Amniotic stem cell (primary cell): ENCODE measurements around the gene SLIT3.

Experiments used
- DNase-seq: peaks from one replicate; lab custom pipeline; 2025; lab: John Stamatoyannopoulos, UW

The SLIT3 gene

GRCh38 chr5:168865968-168866367 lies 435.0 kb downstream of the SLIT3 start:
- DNase-seq = no peak

GRCh38 chr5:168863021-168863420 lies 437.9 kb downstream of the SLIT3 start:
- no peak for DNase-seq

- no peak for DNase-seq
Observed at GRCh38 chr5:168860503-168860902, 440.4 kb downstream of the SLIT3 start.

GRCh38 chr5:168860081-168860480 lies 440.9 kb downstream of the SLIT3 start:
- DNase-seq = no peak

- no peak for DNase-seq
Observed at GRCh38 chr5:168859471-168859870, 441.5 kb downstream of the SLIT3 start.

- no peak for DNase-seq
Observed at GRCh38 chr5:168858994-168859393, 441.9 kb downstream of the SLIT3 start.

GRCh38 chr5:168858371-168858770 lies 442.6 kb downstream of the SLIT3 start:
- no peak for DNase-seq

GRCh38 chr5:168853972-168854371 lies 447.0 kb downstream of the SLIT3 start:
- DNase-seq = no peak

- no peak for DNase-seq
Observed at GRCh38 chr5:168852329-168852728, 448.6 kb downstream of the SLIT3 start.

GRCh38 chr5:168851902-168852321 lies 449.0 kb downstream of the SLIT3 start:
- DNase-seq = no peak

- DNase-seq = no peak
Observed at GRCh38 chr5:168850683-168851082, 450.3 kb downstream of the SLIT3 start.

GRCh38 chr5:168848569-168848968 lies 452.4 kb downstream of the SLIT3 start:
- DNase-seq = no peak

- DNase-seq = no peak
Observed at GRCh38 chr5:168847511-168848073, 453.3 kb downstream of the SLIT3 start.

GRCh38 chr5:168844922-168845296 lies 456.0 kb downstream of the SLIT3 start:
- DNase-seq = no peak

GRCh38 chr5:168844016-168844921 lies 456.7 kb downstream of the SLIT3 start:
- DNase-seq = no peak

- no peak for DNase-seq
Observed at GRCh38 chr5:168843277-168844015, 457.5 kb downstream of the SLIT3 start.

- DNase-seq = no peak
Observed at GRCh38 chr5:168842571-168843205, 458.3 kb downstream of the SLIT3 start.

GRCh38 chr5:168837852-168838251 lies 463.1 kb downstream of the SLIT3 start:
- no peak for DNase-seq

GRCh38 chr5:168836603-168837231 lies 464.2 kb downstream of the SLIT3 start:
- DNase-seq = no peak

- DNase-seq = no peak
Observed at GRCh38 chr5:168833936-168834335, 467.0 kb downstream of the SLIT3 start.

GRCh38 chr5:168833383-168833782 lies 467.6 kb downstream of the SLIT3 start:
- DNase-seq = no peak

- DNase-seq = no peak
Observed at GRCh38 chr5:168832308-168832707, 468.6 kb downstream of the SLIT3 start.
